PC-3 (cell line): ENCODE measurements around the gene ARHGEF39. TPM values are rescaled to one million over a fixed set of nuclear protein-coding genes. Genes with fewer than 3 reads are reported as not detected.
"Not testable (repeated sequence)": the region's sequence is repeated elsewhere in the genome, so short reads cannot be mapped to it uniquely, and the experiment has no call there.

Source experiments
- ATAC-seq: fragments of 200-7000 bp; cut with Tn5 transposase; 2 replicates; pipeline ENCODE4 v1.9.1; 2020; ENCODE audit warnings: mild to moderate bottlenecking, moderate library complexity
- BruUV-seq: library from RNA; stranded (reverse); fragments of 400-500 nt; replicated peaks from 2 replicates; lab custom pipeline; 2021; lab: Mats Ljungman, UMichigan
- CTCF ChIA-PET: fragments of 300-600 bp; sonication (Branson Sonifier 250); formaldehyde crosslinking; loops from one replicate; lab custom pipeline; 2022; ENCODE audit warnings: antibody characterized with exemption; lab: Charles Lee
- POLR2A ChIA-PET: fragments of 300-600 bp; sonication (Branson Sonifier 250); formaldehyde crosslinking; loops from one replicate; lab custom pipeline; 2022; ENCODE audit warnings: antibody characterized with exemption; ENCODE audit not compliant: unreplicated experiment; lab: Charles Lee
- DNase-seq: peaks from one replicate; pipeline ENCODE4 v3.0.0-alpha.2; 2015
- H2AFZ ChIP-seq: fragments of 300-600 bp; sonication (generic); 2 replicates; pipeline ENCODE4 v1.6.0; 2016; ENCODE audit warnings: antibody characterized with exemption, low read length
- H3F3A ChIP-seq: fragments of 300-600 bp; sonication (generic); one replicate; pipeline ENCODE4 v1.6.0; 2017; ENCODE audit warnings: antibody characterized with exemption, low read length, control low read depth, mild to moderate bottlenecking; ENCODE audit not compliant: unreplicated experiment
- H3K27ac ChIP-seq: fragments of 300-600 bp; sonication (generic); 2 replicates; pipeline ENCODE4 v1.5.1; 2016; ENCODE audit warnings: mild to moderate bottlenecking, low read length
- H3K27me3 ChIP-seq: fragments of 300-600 bp; sonication (generic); 2 replicates; pipeline ENCODE4 v1.6.1; 2016; ENCODE audit warnings: low read length, mixed read lengths
- H3K36me3 ChIP-seq: fragments of 300-600 bp; sonication (generic); 2 replicates; pipeline ENCODE4 v1.6.1; 2016; ENCODE audit warnings: low read depth, mixed run types, low read length, mixed read lengths
- H3K4me1 ChIP-seq: fragments of 300-600 bp; sonication (generic); 2 replicates; pipeline ENCODE4 v1.5.1; 2016; ENCODE audit warnings: low read length; ENCODE audit not compliant: insufficient read depth
- H3K4me2 ChIP-seq: fragments of 300-600 bp; sonication (generic); 2 replicates; pipeline ENCODE4 v1.6.0; 2016; ENCODE audit warnings: low read length
- H3K4me3 ChIP-seq: fragments of 300-600 bp; sonication (generic); 2 replicates; pipeline ENCODE4 v1.5.1; 2016; ENCODE audit warnings: mild to moderate bottlenecking, low read length, mixed read lengths
- H3K79me2 ChIP-seq: fragments of 300-600 bp; sonication (generic); 2 replicates; pipeline ENCODE4 v1.6.1; 2017; ENCODE audit warnings: low read length, mixed read lengths
- H3K9ac ChIP-seq: fragments of 300-600 bp; sonication (generic); 2 replicates; pipeline ENCODE4 v1.6.0; 2016; ENCODE audit warnings: mild to moderate bottlenecking, low read length
- H3K9me2 ChIP-seq: fragments of 300-600 bp; sonication (generic); replicated peaks from 2 replicates; pipeline ENCODE4 v1.6.1; 2016; ENCODE audit warnings: mixed run types, low read length, mixed read lengths
- H3K9me3 ChIP-seq: fragments of 300-600 bp; sonication (generic); 2 replicates; pipeline ENCODE4 v1.6.1; 2016; ENCODE audit warnings: low read length, mixed read lengths
- H4K20me1 ChIP-seq: fragments of 300-600 bp; sonication (generic); 2 replicates; pipeline ENCODE4 v1.6.1; 2016; ENCODE audit warnings: low read length, mixed read lengths
- CTCF ChIP-seq: fragments of 300-600 bp; sonication (generic); conservative IDR thresholded peaks from 2 replicates; pipeline ENCODE4 v1.5.1; 2017; ENCODE audit warnings: antibody characterized with exemption, low read depth, mild to moderate bottlenecking, low read length
- EZH2 ChIP-seq: fragments of 300-600 bp; sonication (generic); IDR thresholded peaks from one replicate; pipeline ENCODE4 v1.6.1; 2017; ENCODE audit warnings: antibody characterized with exemption, mild to moderate bottlenecking, low read length; ENCODE audit not compliant: unreplicated experiment
- EZH2phosphoT487 ChIP-seq: fragments of 300-600 bp; sonication (generic); IDR thresholded peaks from 2 replicates; pipeline ENCODE4 v1.6.1; 2018; ENCODE audit warnings: mild to moderate bottlenecking, antibody characterized with exemption, low read length, borderline replicate concordance
- intact Hi-C: fragments of 100-400 bp; cut with micrococcal nuclease; formaldehyde crosslinking; loops from 2 replicates; pipeline ENCODE4 v1.9.0; 2023
- total RNA-seq: library from RNA; depleted of rRNA; stranded (reverse); fragments of >200 nt; gene quantifications from 2 replicates; pipeline ENCODE4 v1.2.3, GENCODE V29; 2014

The ARHGEF39 gene
- total RNA-seq, 1 experiment from 2014 or later, result 2.6 TPM

- H4K20me1 ChIP-seq, result no peaks in the 10 kb centered on the region
- H3K4me1 ChIP-seq, result peaks cover 5% of the 10 kb centered on the region; the same call in 1 of the 2 replicates
- H3K9me3 ChIP-seq, result no peaks in the 10 kb centered on the region
- H3K36me3 ChIP-seq, result no peaks in the 10 kb centered on the region
- no peaks in the 10 kb centered on the region for H3F3A ChIP-seq
- no peaks in the 10 kb centered on the region for H3K79me2 ChIP-seq
- no peak for ATAC-seq
- BruUV-seq, result TSS peak; percentile 83
- H3K4me2 ChIP-seq, result peak overlapping the region; percentile 90
- no peak for TF ChIP-seq EZH2
- no peak for TF ChIP-seq CTCF
- no peak for TF ChIP-seq EZH2phosphoT487
- ChIA-PET POLR2A (no interaction called here), CTCF (interaction anchor here (0.7 to 1.0 kb wide), 2 partner anchors 14 to 16 kb away, joined by 3 to 5 read pairs; no protein-coding TSS in a partner anchor)
- H3K9ac ChIP-seq, result peak overlapping the region; percentile 66
- H3K27me3 ChIP-seq, result no peaks in the 10 kb centered on the region
- peak overlapping the region; percentile 97 for H2AFZ ChIP-seq
- H3K9me2 ChIP-seq, result no peaks in the 10 kb centered on the region
- no peak overlapping the region for H3K27ac ChIP-seq
- intact Hi-C loops, result loop anchor here (1.0 kb wide), 1 partner anchor 42 kb away; no protein-coding TSS in a partner anchor
- DNase-seq, result peak; percentile 36
- H3K4me3 ChIP-seq, result peak overlapping the region; percentile 90
Measured at GRCh38 chr9:35646153-35646532, 18.9 kb downstream of the ARHGEF39 start.

- DNase-seq, H3K9me3 ChIP-seq, H3F3A ChIP-seq, BruUV-seq, H3K27me3 ChIP-seq, H3K36me3 ChIP-seq, H3K79me2 ChIP-seq, H4K20me1 ChIP-seq, H3K4me1 ChIP-seq, POLR2A ChIA-PET, H3K27ac ChIP-seq, ATAC-seq, H3K9me2 ChIP-seq: not testable (repeated sequence)
- Histone ChIP-seq H2AFZ (peak overlapping the region; percentile 97; the same call in 1 of the 2 replicates), H3K9ac (peak overlapping the region; percentile 66; the same call in 1 of the 2 replicates), H3K4me2 (peak overlapping the region; percentile 90), H3K4me3 (peak overlapping the region; percentile 90)
- intact Hi-C loops, result loop anchor here (1.0 kb wide), 1 partner anchor 41 kb away; no protein-coding TSS in a partner anchor
- CTCF ChIA-PET, result interaction anchor here (0.7 to 1.0 kb wide), 2 partner anchors 13 to 16 kb away, joined by 3 to 5 read pairs; no protein-coding TSS in a partner anchor
Measured at GRCh38 chr9:35645736-35646135, 19.3 kb downstream of the ARHGEF39 start.

GRCh38 chr9:35643046-35643445 is 21.9 kb downstream of the ARHGEF39 start:
- no peak overlapping the region for H2AFZ ChIP-seq
- H3K9me2 ChIP-seq, result no peaks in the 10 kb centered on the region
- no peak overlapping the region for H3K4me3 ChIP-seq
- no peaks in the 10 kb centered on the region for H4K20me1 ChIP-seq
- ChIA-PET POLR2A (no interaction called here), CTCF (no interaction called here)
- H3K9me3 ChIP-seq, result no peaks in the 10 kb centered on the region
- H3K4me1 ChIP-seq, result peaks cover 5% of the 10 kb centered on the region; the same call in 1 of the 2 replicates
- no peak overlapping the region for H3K9ac ChIP-seq
- H3K27me3 ChIP-seq, result no peaks in the 10 kb centered on the region
- TF ChIP-seq EZH2, result no peak
- DNase-seq (no peak), ATAC-seq (no peak)
- no peaks in the 10 kb centered on the region for H3K36me3 ChIP-seq
- H3K4me2 ChIP-seq, result no peak overlapping the region
- no peaks in the 10 kb centered on the region for H3K79me2 ChIP-seq
- no peak overlapping the region for H3K27ac ChIP-seq
- intact Hi-C loops, result no loop called here
- BruUV-seq, result no TSS peak
- no peaks in the 10 kb centered on the region for H3F3A ChIP-seq

- H3K27me3 ChIP-seq, POLR2A ChIA-PET, CTCF ChIA-PET: not testable (repeated sequence)
Measured at GRCh38 chr9:35641478-35641877, 23.5 kb downstream of the ARHGEF39 start.

GRCh38 chr9:35640431-35640830 is 24.6 kb downstream of the ARHGEF39 start:
- H3F3A ChIP-seq, DNase-seq, H3K9ac ChIP-seq, BruUV-seq, CTCF ChIA-PET, intact Hi-C loops, H3K9me3 ChIP-seq, H3K79me2 ChIP-seq, ATAC-seq, H3K4me3 ChIP-seq, H3K4me2 ChIP-seq, H3K27ac ChIP-seq, H2AFZ ChIP-seq, H3K4me1 ChIP-seq, H4K20me1 ChIP-seq, POLR2A ChIA-PET, H3K9me2 ChIP-seq, H3K36me3 ChIP-seq, H3K27me3 ChIP-seq: not testable (repeated sequence)

More at GRCh38 chr9:35641478-35641877, 23.5 kb downstream of the ARHGEF39 start:
- H3K4me3 ChIP-seq, DNase-seq, ATAC-seq, H3K36me3 ChIP-seq, H3K4me1 ChIP-seq, H3K9me2 ChIP-seq, intact Hi-C loops, H3F3A ChIP-seq, H3K79me2 ChIP-seq, BruUV-seq, H4K20me1 ChIP-seq, H3K9me3 ChIP-seq, H3K9ac ChIP-seq, H3K27ac ChIP-seq, H3K4me2 ChIP-seq, H2AFZ ChIP-seq: not testable (repeated sequence)
